IPS DF 4.7 (cell line): ENCODE data around the gene CAPN3.

Experiments
- DNase-seq: peaks from one replicate; pipeline ENCODE4 v3.0.0-alpha.2; 2013; ENCODE audit warnings: low spot score; ENCODE audit errors: extremely low read depth

CAPN3 gene

GRCh38 chr15:42392309-42393024 is 33.2 kb downstream of the CAPN3 start:
- DNase-seq = no peak

- DNase-seq = no peak
Observed at GRCh38 chr15:42394106-42394505, 34.8 kb downstream of the CAPN3 start.

- no peak for DNase-seq
Observed at GRCh38 chr15:42395838-42396237, 36.5 kb downstream of the CAPN3 start.

- DNase-seq = no peak
Observed at GRCh38 chr15:42401544-42402454, 42.5 kb downstream of the CAPN3 start.

GRCh38 chr15:42402455-42403205 is 43.3 kb downstream of the CAPN3 start:
- DNase-seq = no peak

GRCh38 chr15:42403389-42403788 is 44.1 kb downstream of the CAPN3 start:
- no peak for DNase-seq

- no peak for DNase-seq
Observed at GRCh38 chr15:42404461-42405235, 45.3 kb downstream of the CAPN3 start.

GRCh38 chr15:42405863-42406482 is 46.7 kb downstream of the CAPN3 start:
- no peak for DNase-seq

GRCh38 chr15:42408178-42408577 is 48.9 kb downstream of the CAPN3 start:
- DNase-seq = no peak

- no peak for DNase-seq
Observed at GRCh38 chr15:42409011-42409410, 49.7 kb downstream of the CAPN3 start.

- no peak for DNase-seq
Observed at GRCh38 chr15:42411884-42412283, 52.6 kb downstream of the CAPN3 start.

- no peak for DNase-seq
Observed at GRCh38 chr15:42413920-42414319, 54.6 kb downstream of the CAPN3 start.

GRCh38 chr15:42419369-42419768 is 60.1 kb downstream of the CAPN3 start:
- DNase-seq = no peak

- no peak for DNase-seq
Observed at GRCh38 chr15:42421376-42421775, 62.1 kb downstream of the CAPN3 start.

- no peak for DNase-seq
Observed at GRCh38 chr15:42427429-42428223, 68.3 kb downstream of the CAPN3 start.

GRCh38 chr15:42444415-42445063 is 85.2 kb downstream of the CAPN3 start:
- no peak for DNase-seq

GRCh38 chr15:42445551-42445950 is 86.2 kb downstream of the CAPN3 start:
- DNase-seq = no peak

- no peak for DNase-seq
Observed at GRCh38 chr15:42447599-42447998, 88.3 kb downstream of the CAPN3 start.

- DNase-seq = no peak
Observed at GRCh38 chr15:42448281-42448680, 89.0 kb downstream of the CAPN3 start.
